ENCODE data around the gene ZSCAN4.
A peak's percentile ranks its signal among the peaks of the same experiment; 100 is the strongest.

ZSCAN4 gene

GRCh38 chr19:57671124-57671895, 2.6 kb downstream of the ZSCAN4 start:
- H3K4me3 ChIP-seq (ENCODE audit: low read depth, low read length), result no peak overlapping the region
- no peak for DNase-seq (ENCODE audit: low read depth)

GRCh38 chr19:57672466-57672865, 3.7 kb downstream of the ZSCAN4 start:
- H3K4me3 ChIP-seq (ENCODE audit: low read depth, low read length), result no peak overlapping the region
- DNase-seq (ENCODE audit: low read depth), result no peak

GRCh38 chr19:57675881-57676280, 7.1 kb downstream of the ZSCAN4 start:
- no peak overlapping the region for H3K4me3 ChIP-seq (ENCODE audit: low read depth, low read length)
- no peak for DNase-seq (ENCODE audit: low read depth)

- peak overlapping the region; percentile 86 for H3K4me3 ChIP-seq (ENCODE audit: low read depth, low read length)
- no peak for DNase-seq (ENCODE audit: low read depth)
Observed at GRCh38 chr19:57682226-57682766, 13.6 kb downstream of the ZSCAN4 start.

GRCh38 chr19:57686727-57687126, 18.0 kb downstream of the ZSCAN4 start:
- no peak overlapping the region for H3K4me3 ChIP-seq (ENCODE audit: low read depth, low read length)
- no peak for DNase-seq (ENCODE audit: low read depth)

- no peak for DNase-seq (ENCODE audit: low read depth)
- no peak overlapping the region for H3K4me3 ChIP-seq (ENCODE audit: low read depth, low read length)
Observed at GRCh38 chr19:57687363-57688010, 18.8 kb downstream of the ZSCAN4 start.

GRCh38 chr19:57688011-57688763, 19.5 kb downstream of the ZSCAN4 start:
- DNase-seq (ENCODE audit: low read depth), result no peak
- no peak overlapping the region for H3K4me3 ChIP-seq (ENCODE audit: low read depth, low read length)

- H3K4me3 ChIP-seq (ENCODE audit: low read depth, low read length), result no peak overlapping the region
- no peak for DNase-seq (ENCODE audit: low read depth)
Observed at GRCh38 chr19:57689750-57690149, 21.0 kb downstream of the ZSCAN4 start.

- no peak for DNase-seq (ENCODE audit: low read depth)
- H3K4me3 ChIP-seq (ENCODE audit: low read depth, low read length), result no peak overlapping the region
Observed at GRCh38 chr19:57701625-57702024, 32.9 kb downstream of the ZSCAN4 start.

- no peak overlapping the region for H3K4me3 ChIP-seq (ENCODE audit: low read depth, low read length)
- no peak for DNase-seq (ENCODE audit: low read depth)
Observed at GRCh38 chr19:57706346-57706745, 37.6 kb downstream of the ZSCAN4 start.

GRCh38 chr19:57708641-57709361, 40.1 kb downstream of the ZSCAN4 start, which contains the start of gene ZNF154:
Gene ZNF154, minus strand, starts transcription at chr19:57709204. Its CDS starts 233 bp downstream, at chr19:57708971.
- H3K4me3 ChIP-seq (ENCODE audit: low read depth, low read length), result peak within 1 kb of the TSS; percentile 58
- peak; percentile 2 for DNase-seq (ENCODE audit: low read depth)

GRCh38 chr19:57709616-57710015, 40.9 kb downstream of the ZSCAN4 start:
- no peak overlapping the region for H3K4me3 ChIP-seq (ENCODE audit: low read depth, low read length)
- DNase-seq (ENCODE audit: low read depth), result no peak

- DNase-seq (ENCODE audit: low read depth), result no peak
- H3K4me3 ChIP-seq (ENCODE audit: low read depth, low read length), result no peak overlapping the region
Observed at GRCh38 chr19:57712222-57712621, 43.5 kb downstream of the ZSCAN4 start.

- no peak overlapping the region for H3K4me3 ChIP-seq (ENCODE audit: low read depth, low read length)
- DNase-seq (ENCODE audit: low read depth), result no peak
Observed at GRCh38 chr19:57719424-57719823, 50.7 kb downstream of the ZSCAN4 start.

GRCh38 chr19:57719901-57720519, 51.3 kb downstream of the ZSCAN4 start:
- no peak overlapping the region for H3K4me3 ChIP-seq (ENCODE audit: low read depth, low read length)
- no peak for DNase-seq (ENCODE audit: low read depth)

- DNase-seq (ENCODE audit: low read depth), result no peak
- H3K4me3 ChIP-seq (ENCODE audit: low read depth, low read length), result no peak overlapping the region
Observed at GRCh38 chr19:57720878-57721277, 52.1 kb downstream of the ZSCAN4 start.
